ENCODE measurements around the gene DIS3. TPM values are rescaled to one million over a fixed set of nuclear protein-coding genes. Genes with fewer than 3 reads are reported as not detected.

DIS3 gene
- total RNA-seq, 1 experiment from 2014 or later: 21.8 TPM

DNA sequence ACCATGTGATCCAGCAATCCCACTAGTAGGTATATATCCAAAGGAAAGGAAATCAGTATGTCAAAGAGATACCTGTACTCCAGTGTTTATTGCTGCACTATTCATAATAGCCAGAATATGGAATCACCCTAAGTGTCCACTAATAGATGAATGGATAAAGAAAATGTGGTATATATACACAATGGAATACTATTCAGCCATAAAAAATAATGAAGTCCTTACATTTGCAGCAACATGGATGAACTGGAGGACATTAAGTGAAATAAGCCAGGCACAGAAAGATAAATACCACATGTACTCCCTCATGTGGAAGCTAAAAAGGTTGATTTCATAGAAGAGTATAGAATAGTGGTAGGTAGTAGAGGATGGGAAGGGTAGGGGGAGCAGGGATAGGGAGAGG lies 30.5 kb downstream of the DIS3 start:
- Histone ChIP-seq H3K4me1 (ENCODE audit: control insufficient read depth, insufficient read depth, low read length) (no peaks in the 10 kb centered on the region), H3K27me3 (ENCODE audit: control insufficient read depth, insufficient read depth, low read length) (no peaks in the 10 kb centered on the region), H3K27ac (ENCODE audit: low read length) (no peak overlapping the region), H3K9me3 (ENCODE audit: control insufficient read depth, insufficient read depth, low read depth, low read length) (no peaks in the 10 kb centered on the region), H3K4me3 (ENCODE audit: low read depth in 2 of 2, low read length in 2 of 2) (no peak overlapping the region), H3K36me3 (ENCODE audit: control insufficient read depth, insufficient read depth, low read length) (peaks cover 29% of the 10 kb centered on the region)
- intact Hi-C loops (cut with micrococcal nuclease; ENCODE audit: unreplicated experiment): no loop called here
- BruUV-seq (replicated peaks): no TSS peak
- CTCF ChIA-PET: no interaction called here
- ATAC-seq (no peak), DNase-seq (ENCODE audit: low read depth, low spot score) (no peak)
- POLR2A ChIA-PET: no interaction called here
- TF ChIP-seq POLR2AphosphoS5 (IDR thresholded peaks at IDR 0.05; ENCODE audit: low read depth, low read length) (no peak), TCF7L2 (IDR thresholded peaks at IDR 0.05; ENCODE audit: low read depth, low read length) (no peak), SIN3A (IDR thresholded peaks at IDR 0.05; ENCODE audit: borderline replicate concordance, insufficient read depth, low read depth, low read length) (no peak)
- TF ChIP-seq, protein P1, sequence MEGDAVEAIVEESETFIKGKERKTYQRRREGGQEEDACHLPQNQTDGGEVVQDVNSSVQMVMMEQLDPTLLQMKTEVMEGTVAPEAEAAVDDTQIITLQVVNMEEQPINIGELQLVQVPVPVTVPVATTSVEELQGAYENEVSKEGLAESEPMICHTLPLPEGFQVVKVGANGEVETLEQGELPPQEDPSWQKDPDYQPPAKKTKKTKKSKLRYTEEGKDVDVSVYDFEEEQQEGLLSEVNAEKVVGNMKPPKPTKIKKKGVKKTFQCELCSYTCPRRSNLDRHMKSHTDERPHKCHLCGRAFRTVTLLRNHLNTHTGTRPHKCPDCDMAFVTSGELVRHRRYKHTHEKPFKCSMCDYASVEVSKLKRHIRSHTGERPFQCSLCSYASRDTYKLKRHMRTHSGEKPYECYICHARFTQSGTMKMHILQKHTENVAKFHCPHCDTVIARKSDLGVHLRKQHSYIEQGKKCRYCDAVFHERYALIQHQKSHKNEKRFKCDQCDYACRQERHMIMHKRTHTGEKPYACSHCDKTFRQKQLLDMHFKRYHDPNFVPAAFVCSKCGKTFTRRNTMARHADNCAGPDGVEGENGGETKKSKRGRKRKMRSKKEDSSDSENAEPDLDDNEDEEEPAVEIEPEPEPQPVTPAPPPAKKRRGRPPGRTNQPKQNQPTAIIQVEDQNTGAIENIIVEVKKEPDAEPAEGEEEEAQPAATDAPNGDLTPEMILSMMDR (IDR thresholded peaks at IDR 0.05): no peak
- TF ChIP-seq, protein P2, sequence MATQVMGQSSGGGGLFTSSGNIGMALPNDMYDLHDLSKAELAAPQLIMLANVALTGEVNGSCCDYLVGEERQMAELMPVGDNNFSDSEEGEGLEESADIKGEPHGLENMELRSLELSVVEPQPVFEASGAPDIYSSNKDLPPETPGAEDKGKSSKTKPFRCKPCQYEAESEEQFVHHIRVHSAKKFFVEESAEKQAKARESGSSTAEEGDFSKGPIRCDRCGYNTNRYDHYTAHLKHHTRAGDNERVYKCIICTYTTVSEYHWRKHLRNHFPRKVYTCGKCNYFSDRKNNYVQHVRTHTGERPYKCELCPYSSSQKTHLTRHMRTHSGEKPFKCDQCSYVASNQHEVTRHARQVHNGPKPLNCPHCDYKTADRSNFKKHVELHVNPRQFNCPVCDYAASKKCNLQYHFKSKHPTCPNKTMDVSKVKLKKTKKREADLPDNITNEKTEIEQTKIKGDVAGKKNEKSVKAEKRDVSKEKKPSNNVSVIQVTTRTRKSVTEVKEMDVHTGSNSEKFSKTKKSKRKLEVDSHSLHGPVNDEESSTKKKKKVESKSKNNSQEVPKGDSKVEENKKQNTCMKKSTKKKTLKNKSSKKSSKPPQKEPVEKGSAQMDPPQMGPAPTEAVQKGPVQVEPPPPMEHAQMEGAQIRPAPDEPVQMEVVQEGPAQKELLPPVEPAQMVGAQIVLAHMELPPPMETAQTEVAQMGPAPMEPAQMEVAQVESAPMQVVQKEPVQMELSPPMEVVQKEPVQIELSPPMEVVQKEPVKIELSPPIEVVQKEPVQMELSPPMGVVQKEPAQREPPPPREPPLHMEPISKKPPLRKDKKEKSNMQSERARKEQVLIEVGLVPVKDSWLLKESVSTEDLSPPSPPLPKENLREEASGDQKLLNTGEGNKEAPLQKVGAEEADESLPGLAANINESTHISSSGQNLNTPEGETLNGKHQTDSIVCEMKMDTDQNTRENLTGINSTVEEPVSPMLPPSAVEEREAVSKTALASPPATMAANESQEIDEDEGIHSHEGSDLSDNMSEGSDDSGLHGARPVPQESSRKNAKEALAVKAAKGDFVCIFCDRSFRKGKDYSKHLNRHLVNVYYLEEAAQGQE (IDR thresholded peaks at IDR 0.05; ENCODE audit: insufficient read depth in 1 of 2, low read depth in 2 of 2, low read length in 1 of 2): no peak
- in situ Hi-C loops (cut with HindIII; ENCODE audit: low pct_unique_long_range_greater_than_20kb, low sequenced_read_pairs): no loop called here

DNA sequence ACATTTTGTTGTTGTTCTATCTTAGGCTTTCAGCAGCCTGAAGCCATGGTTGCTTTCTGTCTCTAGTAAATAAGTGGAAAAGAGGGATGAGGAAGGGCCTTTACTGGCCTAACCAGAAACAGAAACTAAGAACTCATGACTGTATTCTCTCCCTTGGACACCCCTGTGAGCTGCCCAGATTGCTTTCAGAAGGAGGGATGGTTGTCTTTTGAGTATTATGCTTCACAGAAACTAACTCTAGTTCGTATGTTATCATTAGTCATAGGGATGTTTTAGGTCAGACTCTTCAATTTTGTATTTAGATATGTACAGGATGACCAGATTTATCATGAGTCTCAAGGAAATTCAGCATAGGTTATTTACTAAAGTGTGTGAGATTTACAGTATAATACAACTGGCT lies 36.4 kb downstream of the DIS3 start:
- TF ChIP-seq TCF7L2 (IDR thresholded peaks at IDR 0.05; ENCODE audit: low read depth, low read length) (no peak), POLR2AphosphoS5 (IDR thresholded peaks at IDR 0.05; ENCODE audit: low read depth, low read length) (no peak), SIN3A (IDR thresholded peaks at IDR 0.05; ENCODE audit: borderline replicate concordance, insufficient read depth, low read depth, low read length) (no peak)
- TF ChIP-seq, protein P1 (IDR thresholded peaks at IDR 0.05): no peak
- TF ChIP-seq, protein P2 (IDR thresholded peaks at IDR 0.05; ENCODE audit: insufficient read depth in 1 of 2, low read depth in 2 of 2, low read length in 1 of 2): no peak
- ATAC-seq (no peak), DNase-seq (ENCODE audit: low read depth, low spot score) (no peak)
- no TSS peak for BruUV-seq (replicated peaks)
- POLR2A ChIA-PET: no interaction called here
- Histone ChIP-seq H3K9me3 (ENCODE audit: control insufficient read depth, insufficient read depth, low read depth, low read length) (no peaks in the 10 kb centered on the region), H3K4me1 (ENCODE audit: control insufficient read depth, insufficient read depth, low read length) (no peaks in the 10 kb centered on the region), H3K36me3 (ENCODE audit: control insufficient read depth, insufficient read depth, low read length) (peaks cover 28% of the 10 kb centered on the region), H3K27ac (ENCODE audit: low read length) (no peak overlapping the region), H3K27me3 (ENCODE audit: control insufficient read depth, insufficient read depth, low read length) (no peaks in the 10 kb centered on the region), H3K4me3 (ENCODE audit: low read depth in 2 of 2, low read length in 2 of 2) (no peak overlapping the region)
- intact Hi-C loops (cut with micrococcal nuclease; ENCODE audit: unreplicated experiment) (no loop called here), in situ Hi-C loops (cut with HindIII; ENCODE audit: low pct_unique_long_range_greater_than_20kb, low sequenced_read_pairs) (no loop called here)
- CTCF ChIA-PET: no interaction called here
